Pancreas (tissue), 10 donors: ENCODE results near the gene ELP4. TPM values are rescaled to one million over a fixed set of nuclear protein-coding genes. Genes with fewer than 3 reads are reported as not detected.

Experiments used
- ATAC-seq, 4 donors: fragments of 200-7000 bp; cut with Tn5 transposase; one replicate each; pipeline versions ENCODE4 v1.8.0 to v1.9.1; 2020; ENCODE audit warnings: mild to moderate bottlenecking in 4 of 4, moderate library complexity in 4 of 4
- DNase-seq, 6 donors: peaks; one replicate each; pipeline ENCODE4 v3.0.0-alpha.2; 2020
- FAIRE-seq: peaks from 2 replicates; lab custom pipeline; 2012; peaks lifted over from hg19 to GRCh38; lab: Jason Lieb, UNC
- H3K27ac ChIP-seq, 4 donors: fragments of 200-600 bp; sonication (generic); 1 replicate in 3 of 4; 2 replicates in 1 of 4; pipeline versions ENCODE4 v1.5.0 to v1.8.0; 2020
- H3K27me3 ChIP-seq, 4 donors: fragments of 200-600 bp; one replicate each; pipeline ENCODE4 v1.8.0; 2021
- H3K36me3 ChIP-seq, 3 donors: fragments of 200-600 bp; sonication (generic) in 1 of 3; one replicate each; pipeline versions ENCODE4 v1.5.0 to v1.8.0; 2020 to 2021
- H3K4me1 ChIP-seq, 3 donors: fragments of 200-600 bp; one replicate each; pipeline ENCODE4 v1.8.0; 2021
- H3K4me3 ChIP-seq, 4 donors: fragments of 200-600 bp; sonication (generic) in 2 of 4; one replicate each; pipeline versions ENCODE4 v1.5.0 to v1.8.0; 2020 to 2021
- H3K9me3 ChIP-seq, 4 donors: fragments of 200-600 bp; one replicate each; pipeline ENCODE4 v1.8.0; 2021
- CTCF ChIP-seq, 4 donors: fragments of 200-600 bp; sonication (generic) in 3 of 4; IDR thresholded peaks; one replicate each; pipeline versions ENCODE4 v1.5.0 to v1.8.0; 2021; ENCODE audit warnings: antibody characterized with exemption in 4 of 4
- WGBS, 2 donors: extraction: QIAGEN DNeasy Blood & Tissue Kit; methylation state at CpG; one replicate each; pipeline ENCODE4 v1.1.7; 2013; 5-methylcytosine and 5-hydroxymethylcytosine counted together
- intact Hi-C, 3 donors: fragments of 100-400 bp; cut with DNase I; formaldehyde crosslinking; loops; one replicate each; pipeline versions ENCODE4 v1.11.1 to v1.14.2; 2022
- polyA plus RNA-seq, 2 donors: library from polyadenylated mRNA; stranded (reverse); fragments of 200-250 nt; gene quantifications; one replicate each; pipeline ENCODE4 v1.2.3, GENCODE V29; 2013
- total RNA-seq, 6 donors: library from RNA; stranded (reverse); fragmentation: NEBNext Ultra II Directional in 4 of 6; extraction: Animal tissue kit (Norgen Biotek cat#: 25700) in 4 of 6; gene quantifications; one replicate each; pipeline versions ENCODE4 v1.2.1 to v1.2.4, GENCODE V29; 2021 to 2023
- donor health status: healthy with polysubstance abuse.
- donor health status: DM: no; HTN: no; CAD: no; lungs with moderate emphysema.
- donor health status: DM: no; HTN: no; CAD: no.
- donor health status: control.
- donor health status: control.
- donor health status: Bipolar disorder and iron deficiency.
- donor health status: DM: yes; HTN: yes; CAD: no.
- donor health status: DM: no; HTN: no; CAD: no.
- donor health status: DM: no; HTN: no; CAD: no.
- donor health status: DM: yes; HTN: yes; CAD: no.

Gene ELP4
- total and polyA plus RNA-seq, 8 donors = 8.7 to 13.2 (median 9.9) TPM

- no peak for TF ChIP-seq CTCF (IDR thresholded peaks at IDR 0.05)
- Histone ChIP-seq H3K4me1 (no peaks in the 10 kb centered on the region), H3K4me3 (no peak overlapping the region), H3K27ac (no peak overlapping the region), H3K27me3 (peaks cover 4 to 75% (median 18%) of the 10 kb centered on the region in 4 donors), H3K36me3 (no peaks in the 10 kb centered on the region), H3K9me3 (no peaks in the 10 kb centered on the region)
- peak in 1 of 6 donors; percentile 55 for DNase-seq
- ATAC-seq = no peak
- intact Hi-C loops = no loop called here
- FAIRE-seq = no peak
- WGBS, 2 donors = 27 to 38% methylated on average over 22 to 24 of the region's 24 CpGs
Observed at GRCh38 chr11:31823644-31824331, 314.2 kb downstream of the ELP4 start.

- no peak for FAIRE-seq
- ATAC-seq = no peak
Observed at GRCh38 chr11:31824332-31824878, 314.8 kb downstream of the ELP4 start.

GRCh38 chr11:31824879-31825837 lies 315.6 kb downstream of the ELP4 start:
- 14 to 17% methylated on average over 52 of the region's 52 CpGs for WGBS, 2 donors
- Histone ChIP-seq H3K36me3 (no peaks in the 10 kb centered on the region), H3K9me3 (no peaks in the 10 kb centered on the region), H3K27ac (no peak overlapping the region), H3K4me1 (no peaks in the 10 kb centered on the region), H3K27me3 (peaks cover 4 to 75% (median 19%) of the 10 kb centered on the region in 4 donors), H3K4me3 (no peak overlapping the region)
- DNase-seq = no peak
- no peak for TF ChIP-seq CTCF (IDR thresholded peaks at IDR 0.05)
- no peak for ATAC-seq
- no peak for FAIRE-seq
- intact Hi-C loops = no loop called here

More at GRCh38 chr11:31824332-31824878, 314.8 kb downstream of the ELP4 start:
- Histone ChIP-seq H3K4me1 (no peaks in the 10 kb centered on the region), H3K4me3 (no peak overlapping the region), H3K9me3 (no peaks in the 10 kb centered on the region), H3K27ac (no peak overlapping the region), H3K36me3 (no peaks in the 10 kb centered on the region), H3K27me3 (peaks cover 4 to 77% (median 21%) of the 10 kb centered on the region in 4 donors)
- 18 to 19% methylated on average over 18 of the region's 18 CpGs for WGBS, 2 donors
- no peak for DNase-seq
- intact Hi-C loops = no loop called here
- TF ChIP-seq CTCF (IDR thresholded peaks at IDR 0.05) = no peak

GRCh38 chr11:31825838-31826484 lies 316.4 kb downstream of the ELP4 start:
- Histone ChIP-seq H3K4me1 (no peaks in the 10 kb centered on the region), H3K27ac (no peak overlapping the region), H3K4me3 (no peak overlapping the region), H3K27me3 (peaks cover 4 to 82% (median 17%) of the 10 kb centered on the region in 4 donors), H3K9me3 (no peaks in the 10 kb centered on the region), H3K36me3 (no peaks in the 10 kb centered on the region)
- WGBS, 2 donors = 8 to 9% methylated on average over 34 to 37 of the region's 37 CpGs
- ATAC-seq = peak in 3 of 4 donors; percentile 36 to 72 (median 71)
- no peak for FAIRE-seq
- peak in 1 of 6 donors; percentile 64 for DNase-seq
- TF ChIP-seq CTCF (IDR thresholded peaks at IDR 0.05) = no peak
- intact Hi-C loops = no loop called here
